ENCODE data around the gene C1QL1.
A peak's percentile ranks its signal among the peaks of the same experiment; 100 is the strongest.

The C1QL1 gene

DNA sequence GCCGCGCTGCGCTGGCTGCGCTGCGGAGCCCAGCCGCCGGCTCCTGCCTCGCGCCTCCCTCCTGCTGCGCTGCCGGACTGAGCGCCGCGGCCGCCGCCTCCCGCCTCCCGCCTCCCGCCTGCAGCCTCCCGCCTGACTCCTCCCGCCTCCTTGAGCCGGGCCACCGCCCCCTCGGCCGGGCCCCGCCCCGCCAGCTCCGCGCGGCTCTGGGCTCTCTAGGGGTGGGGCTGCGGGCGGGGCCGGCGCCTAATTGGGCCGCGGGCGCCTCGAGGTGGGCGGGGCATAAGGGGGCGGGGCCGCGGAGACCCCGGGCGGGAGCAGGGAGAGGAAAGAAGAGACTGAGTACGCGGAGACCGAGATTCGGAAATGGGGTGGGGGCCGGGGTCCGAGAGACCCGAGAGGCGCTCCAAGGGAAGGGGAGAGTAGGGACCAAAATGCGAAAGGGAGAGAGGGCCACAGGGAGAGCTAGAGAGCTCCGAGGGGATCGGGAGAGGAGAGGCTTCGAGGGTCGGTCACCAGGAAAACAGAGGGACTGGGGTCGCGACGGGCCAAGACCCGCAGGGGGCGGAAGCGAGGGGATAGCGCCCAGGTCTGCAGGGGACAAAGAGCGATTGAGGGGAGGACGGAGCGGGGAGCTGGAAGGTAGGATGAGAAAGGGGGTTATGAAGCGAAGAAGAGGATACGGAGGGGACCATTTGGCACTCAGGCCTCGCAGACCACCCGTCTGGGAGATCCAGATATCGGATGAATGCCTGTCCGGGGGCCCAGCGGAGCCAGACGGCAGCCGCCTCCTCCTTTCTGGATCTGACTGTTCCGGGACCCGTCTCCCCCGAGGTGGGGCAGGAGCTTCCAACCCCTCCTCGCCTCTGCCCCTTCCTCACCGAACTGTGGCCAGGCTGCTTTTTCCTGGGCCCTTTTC lies at the start of gene C1QL1:
C1QL1 (minus strand) TSS at position 79 of the 919 bp plus-strand sequence. CDS start 255 bp downstream, outside the sequence.
- peak; percentile 58 for DNase-seq (ENCODE audit: low read depth)

DNA sequence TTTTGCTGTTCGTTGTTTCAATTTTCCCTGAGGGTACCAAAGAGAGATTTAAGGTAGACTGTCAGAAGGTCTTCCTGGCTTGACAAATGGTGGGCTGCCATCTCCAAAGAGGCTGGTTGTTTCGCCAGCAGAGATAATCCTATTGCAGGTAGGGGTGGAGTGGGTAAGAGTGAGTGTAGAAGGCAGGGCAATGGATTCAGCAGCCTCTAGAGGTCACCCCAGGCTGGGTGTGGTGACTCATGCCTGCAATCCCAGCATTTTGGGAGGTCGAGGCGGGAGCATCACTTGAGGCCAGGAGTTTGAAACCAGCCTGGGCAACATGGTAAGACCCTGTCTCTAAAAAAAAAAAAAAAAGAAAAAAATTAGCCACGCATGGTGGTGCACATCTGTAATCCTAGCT lies 48.7 kb upstream of the C1QL1 start:
- DNase-seq (ENCODE audit: low read depth), result no peak

DNA sequence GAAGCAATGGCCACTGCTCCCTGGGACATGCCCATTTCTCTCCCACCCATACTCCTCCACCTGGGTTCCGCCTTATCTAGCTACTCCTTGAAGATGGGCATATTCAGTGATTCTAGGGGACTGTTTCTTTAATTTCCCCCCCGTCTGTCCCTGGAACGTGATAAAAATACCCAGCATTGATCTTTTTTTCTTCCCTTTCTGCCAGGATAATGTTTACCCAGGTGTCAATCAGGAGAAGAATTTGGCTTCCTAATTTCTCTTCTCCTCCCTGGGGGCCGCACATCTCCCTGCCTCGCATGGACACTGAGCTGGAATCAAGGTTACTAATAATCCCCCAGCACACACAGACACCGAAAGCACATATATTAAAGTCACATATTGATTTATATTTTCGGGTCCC lies 48.1 kb upstream of the C1QL1 start:
- DNase-seq (ENCODE audit: low read depth), result no peak

- no peak for DNase-seq (ENCODE audit: low read depth)
Observed at GRCh38 chr17:45013021-45013997, 45.2 kb upstream of the C1QL1 start.

DNA sequence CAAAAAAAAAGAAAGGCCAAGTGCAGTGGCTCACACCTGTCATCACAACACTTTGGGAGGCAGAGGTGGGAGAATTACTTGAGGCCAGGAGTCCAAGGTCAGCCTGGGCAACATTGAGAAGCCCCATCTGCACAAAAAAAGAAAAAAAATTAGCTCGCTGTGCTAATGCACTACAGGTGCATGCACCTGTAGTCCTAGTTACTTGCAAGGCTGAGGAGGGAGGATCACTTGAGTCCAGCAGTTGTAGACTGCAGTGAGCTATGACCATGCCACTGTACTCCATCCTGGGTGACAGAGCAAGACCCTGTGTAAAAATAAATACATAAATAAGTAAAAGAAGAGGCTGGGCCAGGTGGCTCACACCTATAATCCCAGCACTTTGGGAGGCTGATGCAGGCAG lies 43.7 kb upstream of the C1QL1 start:
- no peak for DNase-seq (ENCODE audit: low read depth)

DNA sequence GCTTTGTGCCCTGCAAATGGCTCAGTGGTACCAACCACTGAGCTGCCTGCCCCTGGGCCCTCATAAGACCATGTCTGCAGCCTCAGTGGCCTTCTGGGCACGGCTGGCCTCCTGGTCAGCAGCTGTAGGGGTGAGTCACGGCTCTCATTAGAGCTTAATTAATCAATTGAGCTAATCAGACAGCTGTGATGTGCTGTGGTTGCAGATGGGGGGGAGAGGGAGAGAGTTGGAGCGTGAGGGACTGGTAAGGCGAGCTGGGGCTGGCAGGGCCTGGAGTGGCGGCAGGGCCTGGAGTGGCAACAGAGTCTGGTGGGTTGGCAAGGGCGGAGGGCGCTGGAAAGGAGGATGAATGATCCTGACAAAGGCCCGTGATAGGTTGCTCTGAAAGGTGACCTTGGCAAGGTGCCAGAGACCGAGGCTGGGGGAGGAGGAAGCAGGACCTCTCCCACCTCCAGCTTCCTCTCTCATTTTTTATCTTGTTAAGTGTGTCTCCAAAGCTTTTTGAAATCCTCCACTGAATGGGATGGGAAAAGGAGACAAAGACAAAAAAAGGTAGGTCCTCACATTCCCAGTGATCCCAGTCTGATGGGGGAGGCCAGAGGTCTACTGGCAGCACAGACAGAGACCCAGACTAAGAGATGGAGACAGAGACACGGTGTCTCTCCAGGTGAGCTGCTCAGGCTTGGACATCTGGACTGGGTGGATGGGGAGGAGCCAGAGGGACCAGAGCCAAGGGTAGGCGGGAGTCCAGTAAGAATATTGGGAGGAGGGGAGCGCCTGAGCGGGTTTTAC lies 41.8 kb upstream of the C1QL1 start:
- DNase-seq (ENCODE audit: low read depth), result no peak

GRCh38 chr17:45008216-45008615 lies 40.1 kb upstream of the C1QL1 start:
- no peak for DNase-seq (ENCODE audit: low read depth)

DNA sequence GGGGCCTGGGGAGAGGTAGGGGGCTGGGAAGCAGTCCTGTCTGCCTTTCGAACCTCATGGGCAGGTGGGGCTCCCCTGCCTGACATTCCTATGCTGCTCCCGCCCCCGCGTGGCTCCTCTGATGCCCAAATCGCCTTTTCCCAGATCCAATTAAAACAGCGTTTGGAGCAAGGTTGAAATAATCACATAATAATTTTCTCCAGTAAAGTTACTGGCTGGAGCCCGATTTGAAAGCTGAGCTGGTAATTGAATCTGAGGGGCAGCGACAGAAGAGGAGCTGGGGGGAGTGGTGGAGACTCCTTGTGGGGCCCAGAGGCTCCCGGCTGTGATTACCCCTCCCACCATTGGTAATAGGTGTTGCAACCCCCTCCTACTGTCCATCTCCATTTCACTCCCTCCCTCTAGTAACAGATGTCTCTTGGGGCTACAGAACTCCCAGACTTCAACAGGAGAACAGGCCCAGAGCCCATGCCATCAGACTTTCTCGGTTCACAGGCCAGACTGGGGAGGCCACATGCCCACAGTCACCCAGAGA lies 38.9 kb upstream of the C1QL1 start:
- DNase-seq (ENCODE audit: low read depth), result no peak

DNA sequence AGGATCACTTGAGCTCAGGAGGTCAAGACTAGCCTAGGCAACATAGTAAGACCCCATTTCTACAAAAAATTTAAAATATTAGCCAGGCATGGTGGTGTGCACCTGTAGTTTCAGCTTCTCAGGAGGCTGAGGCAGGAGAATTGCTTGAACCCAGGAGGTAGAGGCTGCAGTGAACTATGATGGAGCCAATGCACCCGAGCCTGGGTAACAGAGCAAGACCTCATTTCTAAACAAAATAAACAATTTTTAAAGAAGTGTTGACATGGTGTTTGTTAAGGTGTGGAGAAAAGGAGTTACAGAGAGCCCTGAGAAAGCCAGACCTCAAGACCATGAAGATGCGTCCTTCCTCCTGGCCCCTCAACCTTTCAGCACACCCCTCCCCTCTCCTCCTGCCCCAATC lies 37.6 kb upstream of the C1QL1 start:
- DNase-seq (ENCODE audit: low read depth), result no peak

- DNase-seq (ENCODE audit: low read depth), result no peak
Observed at GRCh38 chr17:45004388-45004787, 36.3 kb upstream of the C1QL1 start.

DNA sequence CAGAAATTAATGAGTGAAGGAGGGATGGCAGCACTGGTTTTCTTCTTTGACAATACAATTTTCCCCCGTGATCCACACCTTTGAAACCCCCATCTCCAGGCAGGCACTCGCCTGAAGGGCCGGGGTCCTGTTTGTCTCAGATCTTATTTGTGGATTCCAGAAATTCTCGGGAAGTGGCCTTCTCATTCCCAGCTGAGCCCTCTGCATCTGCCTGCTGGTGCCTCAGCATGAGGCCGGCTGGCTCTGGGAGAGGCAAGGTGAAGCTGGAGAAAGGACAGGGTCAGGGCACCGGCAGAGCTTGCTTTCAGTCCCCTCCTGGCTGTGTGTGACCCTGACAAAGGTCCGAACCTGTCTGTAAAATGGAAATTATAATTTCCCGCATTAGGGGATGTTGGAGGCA lies 35.8 kb upstream of the C1QL1 start:
- no peak for DNase-seq (ENCODE audit: low read depth)

DNA sequence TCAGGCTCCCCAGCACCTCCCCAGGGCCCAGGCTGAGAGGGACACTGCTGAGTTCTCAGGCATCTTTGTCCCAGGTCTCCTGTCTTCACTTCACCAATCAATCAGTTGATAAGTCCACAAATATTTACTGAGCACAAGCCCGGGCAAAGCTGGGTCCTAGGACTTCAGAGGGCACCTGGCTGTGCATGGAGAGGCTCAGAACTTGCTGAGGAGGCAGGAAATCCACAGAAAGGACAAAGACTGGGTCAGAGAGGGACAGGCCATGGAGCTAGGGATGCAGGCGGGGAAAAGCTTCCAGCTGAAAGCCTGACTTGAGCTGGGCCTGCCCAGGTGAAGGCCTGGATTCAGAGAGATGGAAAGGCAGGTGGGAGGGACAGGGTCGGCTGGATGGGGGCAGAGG lies 33.2 kb upstream of the C1QL1 start:
- no peak for DNase-seq (ENCODE audit: low read depth)

GRCh38 chr17:44999433-44999832 lies 31.3 kb upstream of the C1QL1 start:
- no peak for DNase-seq (ENCODE audit: low read depth)

- DNase-seq (ENCODE audit: low read depth), result no peak
Observed at GRCh38 chr17:44998646-44999045, 30.5 kb upstream of the C1QL1 start.

GRCh38 chr17:44997733-44998520 lies 29.8 kb upstream of the C1QL1 start:
- DNase-seq (ENCODE audit: low read depth), result no peak

DNA sequence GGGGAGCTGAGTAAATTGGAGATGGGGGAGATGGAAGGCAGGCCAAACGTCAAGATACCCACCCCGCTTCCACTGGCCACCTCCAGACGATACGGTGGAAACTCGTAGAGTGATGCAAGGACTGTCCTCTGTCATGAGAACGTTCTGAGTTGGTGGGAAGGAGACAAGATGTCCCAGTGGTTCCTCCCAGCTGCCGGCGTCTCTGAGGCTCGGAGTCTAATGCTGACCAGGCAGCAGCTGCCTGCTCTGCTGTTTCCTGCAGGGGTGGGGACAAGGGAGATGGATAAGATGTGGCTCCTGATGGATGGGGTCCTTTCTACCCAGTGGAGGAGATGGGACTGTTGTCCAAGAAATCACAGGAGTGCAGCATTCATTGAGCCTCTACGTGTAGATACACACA lies 28.2 kb upstream of the C1QL1 start:
- DNase-seq (ENCODE audit: low read depth), result no peak

- no peak for DNase-seq (ENCODE audit: low read depth)
Observed at GRCh38 chr17:44995436-44996001, 27.4 kb upstream of the C1QL1 start.

DNA sequence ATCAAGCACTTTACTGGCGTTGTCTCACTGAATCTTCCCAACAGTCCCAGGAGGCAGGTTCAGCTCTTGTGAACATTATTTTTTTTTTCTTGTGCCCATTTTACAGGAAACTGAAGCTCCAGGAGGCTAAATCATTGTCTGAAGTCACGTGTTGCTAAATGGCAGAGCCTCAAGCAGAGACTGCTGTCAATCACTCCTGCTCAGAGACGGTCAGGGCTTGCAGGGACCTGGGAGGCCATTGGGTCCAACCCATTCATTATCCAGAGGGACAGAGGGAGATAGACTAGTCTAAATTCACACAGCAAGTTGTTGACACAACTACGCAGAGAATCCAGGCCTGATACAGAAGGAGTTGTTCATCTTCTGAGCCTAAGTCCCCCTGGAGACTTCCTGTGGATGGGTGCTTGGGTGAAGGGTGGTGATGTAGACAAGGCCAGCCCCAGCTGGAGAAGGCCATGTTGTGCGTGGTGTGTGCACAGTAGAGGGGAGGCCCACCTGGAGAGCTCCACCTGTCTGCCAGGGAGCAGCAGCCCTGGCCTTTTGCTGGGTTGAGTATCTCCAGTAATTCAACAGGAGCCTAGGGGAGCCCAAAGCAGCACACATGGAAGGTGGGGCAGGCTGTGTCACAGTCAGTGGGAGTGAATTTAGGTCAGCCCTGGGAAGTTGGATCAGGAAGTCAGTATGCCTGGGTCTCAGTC lies 24.3 kb upstream of the C1QL1 start:
- DNase-seq (ENCODE audit: low read depth), result no peak

- no peak for DNase-seq (ENCODE audit: low read depth)
Observed at GRCh38 chr17:44990994-44991393, 22.9 kb upstream of the C1QL1 start.
